ENCODE measurements around the gene GBX1.

GBX1 gene

GRCh38 chr7:151167197-151167961 is at the start of gene GBX1:
GBX1 (minus strand) TSS chr7:151167694; CDS start chr7:151167548, 146 bp downstream.
- DNase-seq (ENCODE audit: extremely low spot score, insufficient read length, low read depth), result no peak
- no peak for FAIRE-seq

- no peak for FAIRE-seq
These were observed 47.9 kb upstream of the GBX1 start for GRCh38 chr7:151215396-151215795.

GRCh38 chr7:151213826-151214225 is 46.3 kb upstream of the GBX1 start:
- FAIRE-seq (no peak), DNase-seq (ENCODE audit: extremely low spot score, insufficient read length, low read depth) (no peak)

More at GRCh38 chr7:151215396-151215795, 47.9 kb upstream of the GBX1 start:
- no peak for DNase-seq (ENCODE audit: extremely low spot score, insufficient read length, low read depth)

- no peak for FAIRE-seq
- DNase-seq (ENCODE audit: extremely low spot score, insufficient read length, low read depth), result no peak
These were observed 45.1 kb upstream of the GBX1 start for GRCh38 chr7:151212626-151213025.

- DNase-seq (ENCODE audit: extremely low spot score, insufficient read length, low read depth) (no peak), FAIRE-seq (no peak)
These were observed 43.8 kb upstream of the GBX1 start for GRCh38 chr7:151211155-151211772.

GRCh38 chr7:151210087-151210854 is 42.8 kb upstream of the GBX1 start, which contains the start of gene H2BK1:
H2BK1 (minus strand) TSS chr7:151210488; CDS start chr7:151210318, 170 bp downstream.
- FAIRE-seq (no peak), DNase-seq (ENCODE audit: extremely low spot score, insufficient read length, low read depth) (no peak)

GRCh38 chr7:151209588-151209987 is 42.1 kb upstream of the GBX1 start:
- no peak for DNase-seq (ENCODE audit: extremely low spot score, insufficient read length, low read depth)
- FAIRE-seq, result no peak

GRCh38 chr7:151208253-151208862 is 40.9 kb upstream of the GBX1 start:
- DNase-seq (ENCODE audit: extremely low spot score, insufficient read length, low read depth) (no peak), FAIRE-seq (no peak)

GRCh38 chr7:151207804-151208203 is 40.3 kb upstream of the GBX1 start:
- DNase-seq (ENCODE audit: extremely low spot score, insufficient read length, low read depth) (no peak), FAIRE-seq (no peak)

GRCh38 chr7:151207315-151207714 is 39.8 kb upstream of the GBX1 start:
- DNase-seq (ENCODE audit: extremely low spot score, insufficient read length, low read depth), result no peak
- FAIRE-seq, result no peak

- FAIRE-seq (no peak), DNase-seq (ENCODE audit: extremely low spot score, insufficient read length, low read depth) (no peak)
These were observed 39.4 kb upstream of the GBX1 start for GRCh38 chr7:151206914-151207313.

- FAIRE-seq (no peak), DNase-seq (ENCODE audit: extremely low spot score, insufficient read length, low read depth) (no peak)
These were observed 38.2 kb upstream of the GBX1 start for GRCh38 chr7:151205730-151206129.

GRCh38 chr7:151204383-151205032 is 37.0 kb upstream of the GBX1 start:
- FAIRE-seq, result no peak

GRCh38 chr7:151202836-151203235 is 35.3 kb upstream of the GBX1 start:
- no peak for FAIRE-seq
- DNase-seq (ENCODE audit: extremely low spot score, insufficient read length, low read depth), result no peak

More at GRCh38 chr7:151204383-151205032, 37.0 kb upstream of the GBX1 start:
- no peak for DNase-seq (ENCODE audit: extremely low spot score, insufficient read length, low read depth)

- no peak for FAIRE-seq
- no peak for DNase-seq (ENCODE audit: extremely low spot score, insufficient read length, low read depth)
These were observed 34.3 kb upstream of the GBX1 start for GRCh38 chr7:151201751-151202150.

GRCh38 chr7:151201344-151201743 is 33.9 kb upstream of the GBX1 start:
- FAIRE-seq, result no peak
- DNase-seq (ENCODE audit: extremely low spot score, insufficient read length, low read depth), result no peak

GRCh38 chr7:151198945-151199848 is 31.7 kb upstream of the GBX1 start:
- no peak for FAIRE-seq

GRCh38 chr7:151197932-151198331 is 30.4 kb upstream of the GBX1 start:
- FAIRE-seq (no peak), DNase-seq (ENCODE audit: extremely low spot score, insufficient read length, low read depth) (no peak)

More at GRCh38 chr7:151198945-151199848, 31.7 kb upstream of the GBX1 start:
- DNase-seq (ENCODE audit: extremely low spot score, insufficient read length, low read depth), result no peak

All from GM18507 (cell line).